ENCODE results near the gene KIRREL2.

- no peak for TF ChIP-seq POLR2A (IDR thresholded peaks at IDR 0.05)
- no peak for TF ChIP-seq CTCF (IDR thresholded peaks at IDR 0.05)
These were observed 14.1 kb downstream of the KIRREL2 start for GRCh38 chr19:35870798-35871197.

Measured in vagina (tissue), 2 donors.